ENCODE results near the gene SEPTIN1.

The SEPTIN1 gene

GRCh38 chr16:30376461-30376902 lies 5.9 kb downstream of the SEPTIN1 start:
- H3K27me3 Mint-ChIP-seq = no peaks in the 10 kb centered on the region
- no peaks in the 10 kb centered on the region for H3K9me3 Mint-ChIP-seq
- peak overlapping the region; percentile 97 for H3K27ac Mint-ChIP-seq
- peak overlapping the region; percentile 83 for H3K4me3 Mint-ChIP-seq
- CTCF ChIA-PET = no interaction called here
- no peak for DNase-seq
- peaks cover 35% of the 10 kb centered on the region for H3K36me3 Mint-ChIP-seq
- H3K4me1 Mint-ChIP-seq = peaks cover 59% of the 10 kb centered on the region

- H3K27ac Mint-ChIP-seq = peak overlapping the region; percentile 97
- CTCF ChIA-PET = no interaction called here
- peaks cover 59% of the 10 kb centered on the region for H3K4me1 Mint-ChIP-seq
Observed at GRCh38 chr16:30375864-30376263, 6.5 kb downstream of the SEPTIN1 start.

DNA sequence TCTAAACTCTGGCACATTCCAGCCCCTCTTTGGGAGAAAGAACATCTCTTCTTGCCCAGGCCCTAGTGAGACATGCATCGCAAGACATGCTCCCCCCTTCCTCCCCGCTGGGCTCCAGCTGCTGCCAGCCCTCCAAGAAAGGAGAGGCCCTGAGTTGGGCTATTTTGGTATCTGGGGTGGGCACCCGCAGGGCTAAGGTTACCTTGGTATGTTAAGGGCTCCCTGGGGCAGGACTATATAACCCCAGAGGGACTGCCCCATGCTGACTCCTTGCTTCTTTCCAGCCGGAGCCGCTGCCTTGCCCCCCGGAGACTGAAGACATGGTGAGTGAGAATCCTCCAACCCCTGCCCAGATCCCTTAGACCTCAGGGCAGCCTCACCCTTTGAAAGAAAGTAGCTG lies 7.8 kb downstream of the SEPTIN1 start, which contains the start of gene MYL11:
MYL11 (plus strand) TSS at position 265 of the 400 bp plus-strand sequence; CDS start at position 321, 56 bp downstream.
- CTCF ChIA-PET = no interaction called here
- peaks cover 22% of the 10 kb centered on the region for H3K36me3 Mint-ChIP-seq
- DNase-seq = no peak
- no peak within 1 kb of the TSS for H3K4me3 Mint-ChIP-seq
- H3K27ac Mint-ChIP-seq = peak within 1 kb of the TSS; percentile 97
- no peaks in the 10 kb centered on the region for H3K27me3 Mint-ChIP-seq
- no peaks in the 10 kb centered on the region for H3K9me3 Mint-ChIP-seq
- peaks cover 46% of the 10 kb centered on the region for H3K4me1 Mint-ChIP-seq

More at GRCh38 chr16:30375864-30376263, 6.5 kb downstream of the SEPTIN1 start:
- H3K4me3 Mint-ChIP-seq = no peak overlapping the region
- peaks cover 31% of the 10 kb centered on the region for H3K36me3 Mint-ChIP-seq
- no peak for DNase-seq
- H3K27me3 Mint-ChIP-seq = no peaks in the 10 kb centered on the region
- H3K9me3 Mint-ChIP-seq = no peaks in the 10 kb centered on the region

- CTCF ChIA-PET = interaction anchor here (1.5 kb wide), 1 partner anchor 16 kb away, joined by 3 read pairs; no protein-coding TSS in a partner anchor
Observed at GRCh38 chr16:30372725-30373124, 9.6 kb downstream of the SEPTIN1 start.

DNA sequence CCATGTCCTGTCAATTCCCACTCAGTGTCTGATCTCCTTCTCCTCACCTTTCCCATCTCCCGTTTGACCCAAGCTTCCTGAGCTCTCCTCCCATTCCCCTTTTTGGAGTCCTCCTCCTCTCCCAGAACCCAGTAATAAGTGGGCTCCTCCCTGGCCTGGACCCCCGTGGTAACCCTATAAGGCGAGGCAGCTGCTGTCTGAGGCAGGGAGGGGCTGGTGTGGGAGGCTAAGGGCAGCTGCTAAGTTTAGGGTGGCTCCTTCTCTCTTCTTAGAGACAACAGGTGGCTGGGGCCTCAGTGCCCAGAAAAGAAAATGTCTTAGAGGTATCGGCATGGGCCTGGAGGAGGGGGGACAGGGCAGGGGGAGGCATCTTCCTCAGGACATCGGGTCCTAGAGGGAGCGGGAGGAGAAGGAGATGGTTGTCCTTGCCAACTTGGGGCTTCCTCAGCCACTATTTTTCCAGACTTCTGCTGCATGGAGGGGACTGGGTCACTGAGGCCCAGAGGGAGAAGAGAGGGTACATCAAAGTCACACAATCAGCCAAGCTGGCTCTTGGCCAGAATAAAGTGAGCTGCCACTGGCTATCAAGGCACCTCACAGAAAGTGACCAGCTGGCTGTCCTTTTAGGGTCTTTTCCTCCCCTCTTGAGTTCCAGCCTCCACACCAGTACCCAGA lies 10.2 kb downstream of the SEPTIN1 start:
- Mint-ChIP-seq H3K27ac (peak overlapping the region; percentile 92), H3K36me3 (peaks cover 12% of the 10 kb centered on the region), H3K9me3 (no peaks in the 10 kb centered on the region), H3K4me1 (peaks cover 44% of the 10 kb centered on the region), H3K4me3 (peak overlapping the region; percentile 80), H3K27me3 (no peaks in the 10 kb centered on the region)
- no peak for DNase-seq
- CTCF ChIA-PET = interaction anchor here (0.6 to 1.7 kb wide), 4 partner anchors 10 to 101 kb away, joined by 3 to 12 read pairs (median 3); partner anchors contain the start of gene SEPTIN1

More at GRCh38 chr16:30372725-30373124, 9.6 kb downstream of the SEPTIN1 start:
- H3K36me3 Mint-ChIP-seq = peaks cover 14% of the 10 kb centered on the region
- peaks cover 44% of the 10 kb centered on the region for H3K4me1 Mint-ChIP-seq
- no peak for DNase-seq
- H3K4me3 Mint-ChIP-seq = peak overlapping the region; percentile 18
- no peaks in the 10 kb centered on the region for H3K9me3 Mint-ChIP-seq
- peak overlapping the region; percentile 72 for H3K27ac Mint-ChIP-seq
- H3K27me3 Mint-ChIP-seq = no peaks in the 10 kb centered on the region

- Mint-ChIP-seq H3K9me3 (no peaks in the 10 kb centered on the region), H3K4me3 (peak overlapping the region; percentile 80), H3K27me3 (no peaks in the 10 kb centered on the region), H3K36me3 (peaks cover 18% of the 10 kb centered on the region), H3K27ac (peak overlapping the region; percentile 92), H3K4me1 (peaks cover 45% of the 10 kb centered on the region)
- CTCF ChIA-PET = interaction anchor here (0.6 to 1.7 kb wide), 8 partner anchors 9 to 102 kb away, joined by 3 to 12 read pairs (median 3); partner anchors contain the start of gene SEPTIN1
- DNase-seq = no peak
Observed at GRCh38 chr16:30371248-30371816, 11.0 kb downstream of the SEPTIN1 start.

- CTCF ChIA-PET = interaction anchor here (0.7 to 1.7 kb wide), 6 partner anchors 10 to 39 kb away, joined by 3 to 12 read pairs (median 3); partner anchors contain the start of gene SEPTIN1
- Mint-ChIP-seq H3K9me3 (no peaks in the 10 kb centered on the region), H3K4me3 (peak within 1 kb of the TSS; percentile 87), H3K27ac (peak within 1 kb of the TSS; percentile 92), H3K4me1 (peaks cover 46% of the 10 kb centered on the region), H3K36me3 (peaks cover 18% of the 10 kb centered on the region), H3K27me3 (no peaks in the 10 kb centered on the region)
- peak; percentile 100 for DNase-seq
Observed at GRCh38 chr16:30370456-30371247, 11.7 kb downstream of the SEPTIN1 start, which contains the start of gene TBC1D10B. TBC1D10B (minus strand) TSS chr16:30370494; CDS start chr16:30370183, 311 bp downstream.

DNA sequence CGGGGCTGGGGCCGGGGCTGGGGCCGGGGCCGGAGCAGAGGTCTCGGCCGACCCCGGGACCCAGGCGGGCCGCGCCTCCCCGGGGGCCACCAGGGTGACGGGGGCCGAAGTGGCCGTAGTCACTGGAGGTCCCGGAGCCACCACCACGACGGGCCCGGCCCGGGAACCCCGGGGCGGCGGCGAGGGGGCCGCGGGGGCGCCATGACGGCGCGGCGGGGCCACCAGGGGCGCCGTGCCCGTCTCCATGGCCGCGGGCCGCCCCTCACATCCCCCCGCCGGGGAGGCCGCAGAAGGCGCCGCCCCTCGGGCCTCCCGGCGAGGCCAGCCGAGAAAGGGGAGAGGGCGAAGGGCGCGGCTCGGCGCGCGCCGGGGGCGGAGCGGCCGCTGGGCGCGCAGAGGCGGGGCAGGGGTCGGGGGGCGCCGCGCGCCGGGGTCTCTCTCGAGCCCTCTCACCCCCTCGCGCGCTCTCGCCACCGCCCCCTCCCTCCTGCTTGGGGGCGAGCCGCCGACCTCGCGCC lies 12.4 kb downstream of the SEPTIN1 start:
- H3K4me3 Mint-ChIP-seq = peak overlapping the region; percentile 80
- H3K27me3 Mint-ChIP-seq = no peaks in the 10 kb centered on the region
- no peak for DNase-seq
- H3K27ac Mint-ChIP-seq = no peak overlapping the region
- peaks cover 23% of the 10 kb centered on the region for H3K36me3 Mint-ChIP-seq
- H3K9me3 Mint-ChIP-seq = no peaks in the 10 kb centered on the region
- CTCF ChIA-PET = interaction anchor here (1.2 to 1.8 kb wide), 2 partner anchors 27 to 39 kb away, joined by 3 to 8 read pairs; no protein-coding TSS in a partner anchor
- peaks cover 50% of the 10 kb centered on the region for H3K4me1 Mint-ChIP-seq

DNA sequence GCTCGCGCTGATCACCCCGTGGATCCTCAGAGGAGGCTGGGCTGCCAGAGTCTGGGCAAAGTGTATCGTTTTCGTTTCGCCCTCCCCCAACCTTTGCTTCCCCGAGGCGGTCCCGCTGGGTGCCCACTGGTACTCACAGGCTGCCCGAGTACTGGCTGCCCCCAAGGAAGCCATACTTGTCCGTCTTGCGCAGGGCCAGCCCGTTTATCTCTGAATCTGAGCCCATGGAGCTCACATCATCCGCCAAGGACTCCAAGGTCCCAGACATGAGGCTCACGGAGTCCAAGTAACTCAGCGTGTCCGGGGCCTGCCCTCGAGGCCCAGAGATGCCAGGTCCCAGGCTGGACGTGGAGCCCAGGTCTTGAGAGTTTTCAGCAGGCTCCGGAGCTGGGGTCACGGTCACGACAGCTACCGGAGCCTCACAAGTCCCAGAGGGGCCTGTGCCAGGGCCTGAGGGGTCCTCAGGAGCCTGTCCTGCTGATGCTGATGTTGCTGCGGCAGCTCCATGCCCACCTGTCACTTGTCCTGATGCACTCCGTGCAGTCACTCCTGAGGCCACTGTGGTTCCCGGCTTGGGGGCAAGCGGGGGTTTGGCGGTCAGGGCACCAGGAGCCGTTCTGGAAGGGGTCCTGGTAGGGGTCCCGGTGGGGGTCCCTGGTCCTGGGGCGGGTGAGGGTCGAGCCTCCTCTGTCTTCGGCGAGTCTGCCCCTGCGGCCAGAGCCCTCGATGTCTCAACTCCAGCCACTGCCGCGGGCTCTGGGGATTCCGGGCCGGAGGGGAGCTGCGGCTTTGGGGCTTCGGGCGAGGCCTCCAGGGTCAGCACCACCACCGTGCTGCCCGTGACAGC lies 13.0 kb downstream of the SEPTIN1 start:
- Mint-ChIP-seq H3K4me3 (peak overlapping the region; percentile 87), H3K9me3 (no peaks in the 10 kb centered on the region), H3K27ac (peak overlapping the region; percentile 76), H3K36me3 (peaks cover 28% of the 10 kb centered on the region), H3K27me3 (no peaks in the 10 kb centered on the region), H3K4me1 (peaks cover 54% of the 10 kb centered on the region)
- CTCF ChIA-PET = interaction anchor here (0.6 to 1.8 kb wide), 5 partner anchors 12 to 261 kb away, joined by 3 to 8 read pairs (median 3); partner anchors contain the start of gene DCTPP1
- DNase-seq = peak; percentile 49

GRCh38 chr16:30368792-30369090 lies 13.6 kb downstream of the SEPTIN1 start:
- Mint-ChIP-seq H3K4me1 (peaks cover 54% of the 10 kb centered on the region), H3K36me3 (peaks cover 33% of the 10 kb centered on the region), H3K9me3 (no peaks in the 10 kb centered on the region), H3K27ac (peak overlapping the region; percentile 76), H3K4me3 (peak overlapping the region; percentile 87), H3K27me3 (no peaks in the 10 kb centered on the region)
- DNase-seq = no peak
- CTCF ChIA-PET = interaction anchor here (0.6 to 1.8 kb wide), 4 partner anchors 12 to 261 kb away, joined by 3 to 8 read pairs (median 3); partner anchors contain the start of gene DCTPP1

DNA sequence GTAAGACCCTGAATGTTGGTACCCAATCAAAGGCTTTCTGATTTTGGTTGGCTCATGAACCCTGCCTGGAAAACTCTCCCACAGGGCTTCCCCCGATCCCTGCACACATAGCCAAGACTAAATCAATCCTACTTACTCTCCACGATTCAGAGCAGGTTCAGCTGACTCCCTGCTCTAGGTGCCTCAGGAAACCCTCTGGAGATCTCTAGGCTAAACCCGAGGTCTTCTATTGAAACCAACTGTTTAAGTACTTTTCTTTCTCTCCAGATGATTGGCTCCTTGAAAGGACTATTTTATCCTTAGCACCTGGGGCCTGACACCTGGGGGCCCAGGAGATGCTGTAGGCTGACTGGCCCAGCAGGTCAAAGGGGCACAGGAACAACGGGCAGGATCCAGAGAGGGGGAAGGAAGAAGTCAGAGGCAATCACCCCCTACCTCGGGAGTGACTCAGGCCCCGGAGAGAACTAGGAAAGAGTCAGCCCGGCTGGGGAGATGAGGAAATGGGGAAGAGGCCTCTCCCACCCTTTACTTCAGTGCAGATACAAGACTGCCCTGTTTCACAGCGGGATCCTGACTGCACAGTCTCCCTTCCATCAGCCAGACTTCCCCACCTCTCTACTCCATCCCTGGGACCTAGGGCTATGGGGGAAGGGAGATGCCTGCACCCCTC lies 14.1 kb downstream of the SEPTIN1 start:
- CTCF ChIA-PET = interaction anchor here (0.9 to 2.0 kb wide), 5 partner anchors 11 to 62 kb away, joined by 3 to 8 read pairs (median 4); partner anchors contain the start of gene DCTPP1
- H3K27me3 Mint-ChIP-seq = no peaks in the 10 kb centered on the region
- peak overlapping the region; percentile 47 for H3K27ac Mint-ChIP-seq
- DNase-seq = no peak
- peaks cover 52% of the 10 kb centered on the region for H3K4me1 Mint-ChIP-seq
- peaks cover 35% of the 10 kb centered on the region for H3K36me3 Mint-ChIP-seq
- no peaks in the 10 kb centered on the region for H3K9me3 Mint-ChIP-seq
- H3K4me3 Mint-ChIP-seq = peak overlapping the region; percentile 87

DNA sequence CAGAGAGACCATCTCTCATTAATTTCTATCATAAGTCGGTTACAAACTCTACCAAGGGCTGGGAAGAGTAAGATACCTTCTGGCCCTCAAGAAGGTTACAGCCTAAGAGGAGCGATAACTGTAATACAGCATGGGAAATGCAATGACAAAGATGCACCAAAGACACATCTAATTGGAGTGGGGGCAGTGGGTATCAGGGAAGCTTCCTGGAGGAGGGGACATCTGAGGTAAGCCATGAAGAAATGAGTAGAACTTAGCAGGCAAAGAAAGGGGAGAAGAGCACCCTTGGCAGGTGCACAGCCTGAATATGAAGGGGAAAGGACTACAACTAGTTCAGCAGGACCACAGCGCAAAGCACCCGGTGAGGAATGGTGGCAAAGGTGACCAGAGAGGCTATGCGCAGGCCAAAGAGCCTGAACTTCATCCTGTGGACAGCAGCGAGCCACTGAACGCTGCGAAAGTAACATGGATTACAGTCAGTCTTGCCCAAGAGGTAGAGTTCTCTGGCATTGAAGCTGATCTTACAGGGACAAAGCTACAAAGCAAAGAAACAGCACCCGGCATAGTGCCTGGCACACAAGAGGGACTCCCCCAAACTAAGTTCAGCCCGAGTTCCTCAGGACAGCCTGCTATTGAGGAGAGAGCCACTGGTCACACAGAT lies 14.9 kb downstream of the SEPTIN1 start:
- Mint-ChIP-seq H3K9me3 (no peaks in the 10 kb centered on the region), H3K4me1 (peaks cover 53% of the 10 kb centered on the region), H3K4me3 (peak overlapping the region; percentile 87), H3K27me3 (no peaks in the 10 kb centered on the region), H3K27ac (peak overlapping the region; percentile 35), H3K36me3 (peaks cover 41% of the 10 kb centered on the region)
- DNase-seq = no peak
- CTCF ChIA-PET = interaction anchor here (1.1 to 2.0 kb wide), 3 partner anchors 11 to 255 kb away, joined by 3 to 5 read pairs (median 4); no protein-coding TSS in a partner anchor
